Astrocyte of the spinal cord (primary cell): Measurements from ENCODE around the gene MST1.

ENCODE experiments used
- DNase-seq: peaks from one replicate; pipeline ENCODE4 v3.0.0; 2011; ENCODE audit warnings: low read depth, low spot score
- H3K4me3 ChIP-seq: 2 replicates; pipeline ENCODE4 v1.5.1; 2011; ENCODE audit warnings: low read depth, mild to moderate bottlenecking, low read length, moderate library complexity
- CTCF ChIP-seq: IDR thresholded peaks from 2 replicates; pipeline ENCODE4 v1.5.1; 2012; ENCODE audit warnings: low read depth, mild to moderate bottlenecking, low read length, inconsistent platforms
- in situ Hi-C: cut with HindIII; loops from 2 replicates; pipeline ENCODE4 v1.10.0; 2017; ENCODE audit warnings: low sequenced_read_pairs

MST1 gene

GRCh38 chr3:49650177-49650576, 39.1 kb downstream of the MST1 start:
- TF ChIP-seq CTCF, result no peak
- in situ Hi-C loops, result no loop called here
- H3K4me3 ChIP-seq, result no peak overlapping the region
- no peak for DNase-seq

GRCh38 chr3:49649576-49649975, 39.7 kb downstream of the MST1 start:
- DNase-seq, result no peak
- in situ Hi-C loops, result no loop called here
- TF ChIP-seq CTCF, result no peak
- H3K4me3 ChIP-seq, result no peak overlapping the region

GRCh38 chr3:49648354-49649019, 40.8 kb downstream of the MST1 start:
- in situ Hi-C loops, result no loop called here
- no peak for TF ChIP-seq CTCF
- no peak overlapping the region for H3K4me3 ChIP-seq
- no peak for DNase-seq

- no peak for TF ChIP-seq CTCF
- in situ Hi-C loops, result no loop called here
- no peak overlapping the region for H3K4me3 ChIP-seq
- DNase-seq, result no peak
Measured at GRCh38 chr3:49647741-49648140, 41.5 kb downstream of the MST1 start.

GRCh38 chr3:49646236-49646635, 43.0 kb downstream of the MST1 start:
- in situ Hi-C loops, result no loop called here
- DNase-seq, result no peak
- TF ChIP-seq CTCF, result no peak
- H3K4me3 ChIP-seq, result no peak overlapping the region

GRCh38 chr3:49644684-49645083, 44.6 kb downstream of the MST1 start:
- TF ChIP-seq CTCF, result no peak
- no peak overlapping the region for H3K4me3 ChIP-seq
- no peak for DNase-seq
- in situ Hi-C loops, result no loop called here
